COLO829 (cell line): ENCODE results near the gene MEGF6.

ENCODE experiments used
- DNase-seq: peaks from one replicate; pipeline ENCODE4 v3.0.0; 2012; ENCODE audit warnings: low spot score

Gene MEGF6

DNA sequence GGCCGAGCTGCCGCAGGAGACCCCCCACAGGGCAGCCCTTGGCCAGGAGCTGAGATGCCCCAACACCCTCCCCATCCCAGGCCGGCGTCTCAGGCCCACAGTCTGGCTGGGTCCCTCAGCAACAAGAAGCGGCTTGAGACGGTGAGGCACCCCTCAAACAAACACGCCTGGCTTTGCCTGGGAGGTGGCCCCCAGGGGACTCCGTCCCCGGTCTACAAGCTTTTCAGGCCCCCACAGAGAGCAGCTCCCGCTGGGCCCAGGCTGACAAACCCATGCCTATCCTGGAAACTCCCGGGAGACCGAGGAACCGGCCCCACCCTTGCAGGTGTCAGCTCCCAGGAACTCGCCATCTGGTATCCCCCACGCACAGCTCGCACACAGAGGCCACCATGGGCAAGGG lies 89.9 kb downstream of the MEGF6 start:
- DNase-seq: no peak

GRCh38 chr1:3520419-3521378 lies 90.6 kb downstream of the MEGF6 start:
- no peak for DNase-seq

DNA sequence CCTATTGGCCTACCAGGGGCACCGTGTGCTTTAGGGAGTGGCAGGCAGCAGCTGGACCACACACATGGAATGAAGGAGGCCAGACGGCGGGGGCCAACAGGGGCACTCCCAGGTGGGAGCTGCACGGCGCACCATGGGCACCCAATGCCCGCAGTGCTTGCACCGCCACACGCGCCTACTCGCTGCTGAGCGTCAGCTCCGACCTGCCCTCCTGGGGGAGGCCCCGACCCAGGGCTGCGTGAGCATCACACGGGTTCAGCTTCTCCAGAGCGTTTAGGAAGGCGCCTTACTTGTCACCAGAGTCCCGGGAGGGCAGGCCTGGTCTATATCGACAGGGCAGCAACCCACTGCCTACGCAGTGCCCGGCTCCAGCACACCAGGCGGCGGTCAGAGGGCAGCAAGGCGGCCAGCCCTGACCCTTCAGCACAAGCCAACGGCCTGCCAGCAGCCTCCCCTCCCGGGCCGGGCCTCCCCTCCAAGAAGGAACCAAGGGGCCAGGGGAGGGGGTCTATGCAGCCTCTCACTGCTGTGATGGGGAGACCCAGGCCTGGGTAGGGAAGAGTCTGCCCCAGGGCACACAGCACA lies 91.9 kb downstream of the MEGF6 start:
- DNase-seq: no peak

GRCh38 chr1:3518756-3519155 lies 92.6 kb downstream of the MEGF6 start:
- DNase-seq: no peak

GRCh38 chr1:3518256-3518655 lies 93.1 kb downstream of the MEGF6 start:
- no peak for DNase-seq

DNA sequence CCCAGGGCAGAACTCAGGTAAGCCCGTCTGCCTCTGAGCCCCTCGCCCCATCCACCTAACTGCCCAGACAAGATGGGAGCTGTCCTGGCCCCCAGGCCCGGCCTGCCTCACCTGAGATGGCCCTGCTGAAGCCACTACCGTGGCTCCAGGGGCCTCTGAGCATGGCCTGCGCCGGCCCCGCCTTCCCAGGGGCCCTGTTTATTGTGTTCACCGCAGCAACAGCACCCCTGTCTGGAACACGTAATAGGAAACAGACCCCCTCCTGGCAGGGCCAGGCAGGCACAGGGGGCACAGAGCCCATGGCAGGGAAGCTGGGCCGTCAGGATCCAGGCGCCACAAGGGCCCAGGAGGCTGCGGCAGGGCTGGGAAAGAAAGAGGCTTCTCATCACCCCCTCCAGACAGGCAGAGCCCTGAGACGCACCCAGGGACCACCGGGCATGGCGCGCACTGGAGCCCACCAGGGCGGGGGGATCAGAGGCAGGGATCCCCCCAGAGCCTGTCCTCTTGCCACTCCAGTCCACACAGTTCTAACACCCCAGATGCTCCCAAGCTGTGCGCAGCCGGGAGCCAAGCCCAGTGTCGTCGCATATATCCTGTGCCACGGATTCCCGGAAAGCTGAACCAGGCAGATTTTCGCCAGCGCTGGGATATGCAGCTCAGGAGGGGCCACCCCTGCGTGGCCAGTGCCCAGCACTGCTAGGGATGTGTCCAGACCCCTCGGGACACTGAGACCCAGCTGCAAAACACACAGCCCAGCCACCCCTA lies 94.2 kb downstream of the MEGF6 start:
- DNase-seq: no peak

- DNase-seq: no peak
These were observed 94.8 kb downstream of the MEGF6 start for GRCh38 chr1:3516481-3516869.

- DNase-seq: no peak
These were observed 95.4 kb downstream of the MEGF6 start for GRCh38 chr1:3515774-3516480.

GRCh38 chr1:3515272-3515671 lies 96.0 kb downstream of the MEGF6 start:
- no peak for DNase-seq

DNA sequence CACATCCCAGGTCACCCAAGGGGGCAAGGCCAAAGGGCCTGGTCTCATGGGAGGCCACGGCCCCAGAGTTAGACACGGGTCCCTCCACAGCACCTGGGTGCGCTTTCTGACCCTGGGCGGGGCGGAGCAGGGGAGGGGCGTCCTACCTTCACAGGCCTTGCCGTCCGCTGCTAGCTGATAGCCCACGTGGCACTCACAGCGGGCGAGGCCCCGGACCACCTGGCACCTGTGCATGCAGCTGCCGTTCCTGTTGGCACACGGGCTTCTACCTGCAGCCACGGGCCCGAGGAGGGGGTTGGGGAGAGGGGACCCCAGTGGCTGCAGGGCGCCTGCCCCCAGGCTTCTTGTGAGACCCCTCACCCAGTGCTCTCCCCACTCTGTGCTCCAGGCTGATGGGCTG lies 96.9 kb downstream of the MEGF6 start:
- DNase-seq: no peak

DNA sequence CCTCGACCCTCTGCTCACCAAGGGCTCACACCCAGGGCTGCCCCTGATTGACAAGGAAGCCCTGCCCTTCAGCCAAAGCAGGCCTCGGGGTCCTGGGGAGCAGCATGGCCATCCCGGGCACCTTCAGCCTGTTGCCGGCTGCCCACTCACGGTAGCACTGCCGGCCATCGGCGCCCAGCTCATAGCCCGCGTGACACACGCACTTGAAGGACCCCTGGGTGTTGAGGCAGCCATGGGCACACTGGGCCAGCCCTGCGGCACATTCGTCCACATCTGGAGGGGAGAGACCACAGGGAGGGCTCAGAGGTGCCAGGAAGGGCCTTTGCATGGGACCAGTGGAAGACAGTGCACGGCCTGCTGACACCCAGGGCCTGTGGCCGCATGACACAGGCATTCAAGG lies 99.5 kb downstream of the MEGF6 start:
- no peak for DNase-seq

DNA sequence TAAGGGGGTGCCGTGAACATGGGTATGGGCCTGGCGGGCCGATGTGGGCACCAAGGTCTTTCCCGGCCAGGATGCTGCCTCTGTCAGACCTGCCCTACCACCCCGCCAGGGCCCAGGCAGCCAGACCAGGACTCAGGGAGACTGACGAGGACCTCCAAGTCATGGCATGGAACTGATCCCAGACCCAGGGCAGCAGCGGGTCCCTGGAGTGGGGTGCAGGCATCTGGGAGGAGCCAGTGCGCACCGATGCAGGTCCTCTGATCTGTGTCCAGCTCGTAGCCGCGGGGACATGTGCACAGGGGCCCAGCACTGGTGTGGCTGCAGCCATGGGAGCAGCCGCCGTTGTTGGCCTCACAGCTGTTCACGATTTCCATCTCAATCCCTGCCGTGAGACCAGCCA lies 100.0 kb downstream of the MEGF6 start:
- DNase-seq: no peak

DNA sequence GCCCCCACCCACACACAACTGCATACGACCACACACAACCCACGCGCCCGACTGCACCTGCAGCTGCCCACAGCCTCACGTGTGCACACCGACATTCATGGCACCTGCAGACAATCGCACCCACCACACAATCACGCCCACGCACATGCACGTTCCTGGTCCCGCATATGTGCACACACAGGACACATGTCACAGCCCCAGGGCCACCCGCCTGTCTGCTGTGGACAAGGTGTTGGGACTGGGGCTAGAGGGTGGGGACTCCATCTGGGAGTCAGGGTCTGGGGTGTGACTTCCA lies 100.4 kb downstream of the MEGF6 start:
- DNase-seq: no peak

GRCh38 chr1:3510136-3510955 lies 101.0 kb downstream of the MEGF6 start:
- DNase-seq: no peak

- DNase-seq: no peak
These were observed 101.6 kb downstream of the MEGF6 start for GRCh38 chr1:3509721-3510120.

- DNase-seq: no peak
These were observed 102.4 kb downstream of the MEGF6 start for GRCh38 chr1:3508757-3509415.

DNA sequence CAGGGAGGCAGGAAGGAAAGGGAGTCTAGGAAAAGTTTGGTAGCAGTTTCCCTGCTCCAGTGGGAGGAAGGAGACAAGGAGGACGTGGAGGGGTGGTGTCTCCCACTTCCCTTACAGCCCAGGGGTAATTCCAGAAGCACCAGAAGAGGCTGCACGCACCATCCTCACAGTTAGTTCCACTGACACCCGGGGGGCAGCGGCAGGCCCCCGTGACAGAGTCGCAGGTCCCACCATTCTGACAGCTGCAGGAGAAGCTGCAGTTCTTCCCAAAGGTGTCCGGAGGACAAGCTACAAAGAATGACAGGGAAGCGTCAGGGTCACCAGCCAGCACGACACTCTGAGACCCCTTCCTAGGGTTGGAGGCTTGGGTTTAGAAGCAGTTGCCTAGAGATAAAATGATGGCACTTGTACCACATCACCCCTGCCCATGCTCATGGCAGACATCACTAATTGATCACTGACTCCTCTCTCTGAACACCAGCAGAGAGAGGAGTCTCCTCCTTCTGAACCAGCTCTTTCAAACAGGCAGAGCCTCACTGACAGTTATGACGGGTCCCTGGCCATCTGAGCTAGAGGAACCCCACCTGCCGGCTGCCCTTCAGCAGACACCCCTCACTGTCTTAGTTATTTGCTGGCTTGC lies 103.6 kb downstream of the MEGF6 start:
- no peak for DNase-seq

DNA sequence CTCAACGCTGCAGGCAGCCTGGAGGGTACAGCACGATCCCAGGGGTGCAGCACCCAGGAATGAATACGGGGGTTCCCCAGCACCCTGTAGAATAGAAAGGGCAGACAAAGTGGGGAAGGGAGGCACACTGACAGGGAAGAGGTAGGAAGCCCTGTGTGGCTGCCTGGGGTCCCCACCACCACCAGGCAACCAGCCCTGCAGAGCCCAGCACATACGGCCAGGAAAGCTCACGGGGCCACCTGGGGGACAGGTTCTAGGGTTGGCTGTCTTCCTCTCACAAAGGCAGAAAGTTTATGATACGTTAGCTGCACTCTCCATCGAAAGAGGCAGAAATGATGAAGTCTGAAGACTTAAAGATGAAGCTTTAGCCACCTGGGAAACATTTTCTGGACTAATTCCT lies 104.4 kb downstream of the MEGF6 start:
- DNase-seq: no peak

DNA sequence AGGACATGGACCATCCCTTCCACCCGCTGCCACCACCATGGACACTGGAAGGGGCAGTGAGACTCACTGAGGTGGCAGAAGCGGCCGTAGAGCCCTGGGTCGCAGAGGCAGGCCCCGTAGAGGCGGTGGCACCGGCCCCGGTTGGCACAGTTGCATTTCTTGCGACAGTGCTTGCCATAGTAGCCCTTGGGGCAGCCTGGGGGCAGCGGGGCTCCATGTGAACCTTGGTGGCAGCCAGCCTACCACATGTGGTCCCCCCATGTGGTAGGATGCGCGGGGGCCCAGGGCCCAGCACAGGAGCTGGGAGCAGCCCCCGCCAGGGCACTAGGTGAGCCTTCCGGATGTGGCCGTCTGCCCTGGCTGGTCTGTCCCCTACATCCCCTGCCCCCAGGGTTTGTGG lies 105.3 kb downstream of the MEGF6 start:
- DNase-seq: no peak

- no peak for DNase-seq
These were observed 106.1 kb downstream of the MEGF6 start for GRCh38 chr1:3505161-3505560.

DNA sequence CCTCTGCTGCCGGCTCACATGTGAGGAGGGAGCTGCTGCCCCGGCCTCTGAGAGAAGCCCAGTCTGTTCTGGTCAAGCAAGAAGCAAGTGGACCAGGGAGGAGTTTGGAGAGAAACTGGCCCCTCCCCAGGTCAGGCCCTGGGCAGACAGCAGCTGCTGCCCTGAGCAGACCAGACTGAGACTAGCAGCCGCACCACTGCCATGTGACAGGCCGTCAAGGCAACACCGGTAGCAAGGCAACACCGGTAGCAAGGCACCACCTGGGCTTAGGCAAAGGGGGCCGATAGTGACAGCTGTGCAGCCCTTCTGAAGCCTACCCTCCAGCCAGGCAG lies 106.5 kb downstream of the MEGF6 start:
- peak; percentile 16 for DNase-seq
